Effector CD4-positive, alpha-beta T cell (primary cell): ENCODE data around the gene KIF5B.
"Not testable (repeated sequence)": the region's sequence is repeated elsewhere in the genome, so short reads cannot be mapped to it uniquely, and the experiment has no call there.

Source experiments
- DNase-seq: peaks from one replicate; pipeline ENCODE4 v3.0.0-alpha.2; 2020

The KIF5B gene

GRCh38 chr10:32059472-32059871 is 3.2 kb upstream of the KIF5B start:
- no peak for DNase-seq

- no peak for DNase-seq
These were observed 779 bp upstream of the KIF5B start for GRCh38 chr10:32057036-32057372.

GRCh38 chr10:32055478-32056135 is 618 bp downstream of the KIF5B start:
- DNase-seq = peak; percentile 49

GRCh38 chr10:32054094-32054493 is 2.1 kb downstream of the KIF5B start:
- no peak for DNase-seq

- DNase-seq = not testable (repeated sequence)
These were observed 2.8 kb downstream of the KIF5B start for GRCh38 chr10:32053392-32053791.

DNA sequence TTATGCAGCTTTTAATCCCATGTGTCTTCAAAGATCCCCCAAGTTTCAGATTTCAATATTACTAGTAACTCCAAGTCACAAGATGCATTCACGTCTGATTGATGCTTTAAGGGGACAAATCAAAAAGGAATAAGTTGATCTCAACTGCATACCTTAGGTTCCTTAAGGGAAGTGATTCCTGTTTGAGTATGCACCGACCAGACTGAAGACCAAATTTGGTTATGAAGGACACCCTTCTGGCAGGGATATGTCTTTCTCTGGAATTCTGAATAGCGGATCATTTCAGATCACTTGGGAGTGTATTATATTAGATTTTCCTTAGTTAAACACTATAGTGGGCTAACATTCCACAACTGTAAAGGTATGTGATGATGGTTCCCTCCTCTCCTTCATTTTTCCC is 4.3 kb downstream of the KIF5B start:
- no peak for DNase-seq

DNA sequence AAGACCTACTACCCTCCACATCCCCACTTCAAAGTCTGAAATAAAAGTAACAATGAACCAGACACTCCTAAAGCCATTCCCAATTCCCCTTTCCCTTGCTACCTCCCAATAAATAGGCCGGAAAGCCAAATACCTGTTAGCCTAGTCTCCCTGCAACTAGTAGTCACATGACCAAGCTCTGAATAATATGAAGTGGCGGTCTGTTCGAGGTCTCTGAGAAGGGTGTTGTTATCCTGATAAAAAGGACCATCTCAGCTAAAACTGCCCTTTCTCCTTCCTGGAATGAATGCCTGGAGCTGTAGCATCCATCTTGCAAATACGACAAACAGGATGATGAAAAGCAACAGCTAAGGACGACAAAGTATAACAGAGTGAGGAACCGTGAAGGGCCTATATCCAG is 6.0 kb downstream of the KIF5B start:
- no peak for DNase-seq

DNA sequence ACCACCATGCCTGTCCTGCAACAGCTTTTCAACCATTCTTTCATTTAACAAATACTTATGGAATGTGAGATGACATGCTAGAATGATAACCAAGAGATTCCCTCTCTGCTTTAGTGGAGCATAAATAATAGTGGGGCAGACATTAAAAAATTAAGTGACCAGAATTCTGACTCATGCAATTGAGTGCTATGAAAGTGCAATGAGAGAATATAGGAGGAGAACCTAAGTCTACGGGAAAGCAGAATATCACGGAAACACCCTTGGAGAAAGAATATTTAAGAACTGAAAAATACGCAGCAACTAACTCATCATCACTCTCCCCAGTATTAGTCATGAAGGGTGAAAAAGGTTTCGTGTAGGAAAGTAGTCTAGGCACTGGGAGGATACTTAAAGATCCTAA is 7.1 kb downstream of the KIF5B start:
- DNase-seq = no peak

DNA sequence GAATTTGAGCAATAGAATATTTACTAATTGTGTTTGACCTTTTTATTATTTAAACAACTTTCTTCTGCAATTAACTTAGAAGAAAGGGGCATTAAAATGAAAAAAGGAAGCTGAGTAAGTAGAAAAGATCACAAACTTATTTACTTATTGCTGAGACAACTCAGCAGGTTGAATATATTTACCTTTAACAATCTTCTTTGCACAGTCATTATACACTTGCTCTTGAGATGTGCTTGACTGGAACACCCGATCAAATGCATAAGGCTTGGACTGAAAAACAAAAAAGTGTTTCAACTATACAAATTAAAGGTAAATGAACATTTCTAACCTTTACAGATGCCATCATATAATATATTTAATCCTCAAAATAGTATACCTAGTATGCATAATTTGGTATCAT is 7.9 kb downstream of the KIF5B start:
- no peak for DNase-seq

DNA sequence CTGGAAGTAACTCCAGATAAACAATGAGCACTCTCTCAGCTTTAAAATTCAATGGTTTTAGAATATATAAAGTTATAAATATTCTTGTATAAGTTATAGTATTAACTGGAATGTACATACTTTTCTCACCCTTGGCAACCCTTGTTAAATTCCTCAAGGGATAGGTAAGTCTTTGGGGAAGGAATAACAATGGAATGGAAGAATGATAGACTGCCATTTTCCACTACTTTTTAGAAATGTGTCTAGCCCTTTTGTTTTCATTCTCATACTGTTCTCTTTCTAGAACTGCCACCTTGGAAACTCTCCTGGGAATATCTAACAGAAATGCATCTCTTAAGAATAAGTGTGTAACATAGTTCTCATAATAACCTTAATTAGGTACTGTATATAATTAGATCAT is 8.3 kb downstream of the KIF5B start:
- no peak for DNase-seq

DNA sequence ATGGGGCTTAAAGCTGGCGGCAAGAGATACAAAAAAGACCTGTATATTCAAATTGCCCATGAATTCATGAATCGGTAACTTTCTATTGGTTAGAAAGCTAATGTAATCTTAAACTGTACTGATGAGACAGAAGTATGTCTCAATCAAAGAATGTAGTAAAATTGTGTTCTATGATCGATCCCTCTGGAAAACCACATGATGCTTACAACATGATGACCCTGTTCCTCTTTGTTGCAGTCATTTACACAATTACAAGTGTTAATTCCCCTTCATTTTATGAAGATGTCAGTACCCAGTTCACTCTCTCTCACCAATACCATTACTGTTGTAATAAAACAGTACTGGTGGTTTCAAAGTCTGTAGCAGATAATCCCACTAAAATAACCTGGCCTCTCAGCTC is 10.1 kb downstream of the KIF5B start:
- DNase-seq = no peak

GRCh38 chr10:32042730-32043129 is 13.5 kb downstream of the KIF5B start:
- DNase-seq = not testable (repeated sequence)

- no peak for DNase-seq
These were observed 14.8 kb downstream of the KIF5B start for GRCh38 chr10:32041290-32042028.

DNA sequence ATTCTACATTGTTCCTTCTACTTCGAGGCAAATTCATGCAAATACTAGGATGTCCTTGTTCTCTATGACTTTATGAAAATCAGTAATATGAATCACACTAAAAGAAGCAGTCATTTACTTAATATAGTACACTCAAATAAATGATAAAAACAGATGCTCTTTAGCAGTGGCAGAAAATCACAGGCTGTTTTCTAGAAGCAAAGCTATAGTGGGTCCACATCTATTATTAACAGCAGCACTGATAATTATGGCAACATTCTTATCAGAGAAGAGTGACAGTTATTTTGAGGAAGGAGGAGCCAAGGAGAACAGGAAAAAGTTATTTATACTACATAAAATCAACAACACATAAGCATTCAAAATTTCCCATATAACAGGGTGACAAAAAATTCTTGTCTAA is 16.5 kb downstream of the KIF5B start:
- DNase-seq = no peak

- no peak for DNase-seq
These were observed 17.4 kb downstream of the KIF5B start for GRCh38 chr10:32038777-32039176.

- no peak for DNase-seq
These were observed 19.3 kb downstream of the KIF5B start for GRCh38 chr10:32036922-32037321.

DNA sequence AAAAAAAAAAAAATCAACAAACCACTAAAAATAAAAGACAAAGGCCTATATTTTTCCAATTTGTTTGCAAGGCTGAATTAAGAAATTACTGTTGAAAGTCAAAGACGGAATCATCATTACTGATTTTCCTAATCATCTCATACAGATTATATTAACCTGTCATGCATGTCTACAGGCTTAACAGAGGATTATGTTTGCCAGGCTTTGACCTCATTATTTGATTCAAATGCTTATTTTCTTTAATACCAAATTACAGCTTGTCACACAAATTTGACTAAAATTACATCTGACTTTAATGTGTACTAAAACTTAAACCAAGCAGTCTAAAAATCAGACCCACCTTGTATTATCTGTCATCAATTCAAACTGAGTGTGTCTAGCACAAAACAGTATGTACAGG is 21.2 kb downstream of the KIF5B start:
- no peak for DNase-seq

GRCh38 chr10:32033171-32033570 is 23.1 kb downstream of the KIF5B start:
- no peak for DNase-seq

- no peak for DNase-seq
These were observed 24.3 kb downstream of the KIF5B start for GRCh38 chr10:32031920-32032319.

GRCh38 chr10:32031424-32031823 is 24.8 kb downstream of the KIF5B start:
- no peak for DNase-seq

DNA sequence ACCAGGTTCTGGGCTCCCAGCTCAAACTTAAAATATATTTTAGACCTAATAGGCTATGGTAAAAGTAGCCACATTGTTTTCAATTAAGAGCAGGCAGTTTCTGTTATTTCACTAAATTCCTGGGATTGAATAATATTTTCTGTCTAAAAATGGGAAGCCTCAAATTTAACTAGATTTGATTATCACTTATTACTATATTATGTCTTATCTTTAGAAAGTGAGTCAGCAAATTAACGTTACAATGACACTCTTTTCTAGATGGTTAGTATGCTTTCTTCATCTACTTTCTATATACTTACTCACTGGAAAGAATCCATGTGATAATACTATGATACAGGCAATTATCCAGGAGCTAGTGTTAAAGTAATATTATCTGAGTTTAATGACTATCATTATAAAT is 27.5 kb downstream of the KIF5B start:
- DNase-seq = no peak

DNA sequence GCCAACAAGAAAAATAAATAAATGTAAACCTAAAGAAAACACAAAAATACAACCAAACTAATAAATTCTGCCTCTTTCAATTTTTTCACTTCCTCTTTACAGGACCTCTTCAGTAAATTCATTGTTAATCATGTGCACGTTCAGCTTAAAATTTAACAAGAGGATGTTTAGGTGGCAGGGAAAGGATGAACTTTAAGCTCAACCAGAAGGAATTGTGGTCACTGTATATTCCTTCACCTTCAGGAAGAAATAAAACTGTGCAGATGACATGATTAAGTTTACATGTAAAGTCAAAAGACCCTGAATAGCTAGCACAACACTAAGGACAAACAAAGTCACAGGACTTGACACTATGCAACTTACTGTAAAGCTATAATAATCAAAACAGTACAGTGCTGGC is 33.0 kb downstream of the KIF5B start:
- no peak for DNase-seq

- no peak for DNase-seq
These were observed 39.2 kb downstream of the KIF5B start for GRCh38 chr10:32017044-32017443.

DNA sequence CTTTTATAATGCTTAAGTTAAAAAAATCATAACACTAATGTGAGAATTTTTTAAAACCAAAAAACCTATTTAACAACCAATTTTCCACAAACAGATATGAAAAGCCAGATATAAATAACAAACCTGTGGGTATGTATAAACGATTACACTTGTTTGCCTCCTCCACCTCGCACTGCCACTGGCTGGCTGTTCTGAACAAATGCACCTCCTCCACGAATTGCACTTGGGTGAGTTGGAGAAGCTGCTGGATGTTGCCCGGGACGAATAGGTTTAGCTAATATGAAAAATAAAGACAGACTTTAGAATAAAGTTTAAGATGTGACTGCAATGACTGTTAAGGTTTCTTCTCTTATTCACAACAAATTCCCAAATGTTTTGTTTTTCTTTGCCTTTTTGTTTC is 40.8 kb downstream of the KIF5B start:
- no peak for DNase-seq

- DNase-seq = no peak
These were observed 49.2 kb downstream of the KIF5B start for GRCh38 chr10:32007026-32007425.
